ENCODE measurements around the gene IL24.

DNA sequence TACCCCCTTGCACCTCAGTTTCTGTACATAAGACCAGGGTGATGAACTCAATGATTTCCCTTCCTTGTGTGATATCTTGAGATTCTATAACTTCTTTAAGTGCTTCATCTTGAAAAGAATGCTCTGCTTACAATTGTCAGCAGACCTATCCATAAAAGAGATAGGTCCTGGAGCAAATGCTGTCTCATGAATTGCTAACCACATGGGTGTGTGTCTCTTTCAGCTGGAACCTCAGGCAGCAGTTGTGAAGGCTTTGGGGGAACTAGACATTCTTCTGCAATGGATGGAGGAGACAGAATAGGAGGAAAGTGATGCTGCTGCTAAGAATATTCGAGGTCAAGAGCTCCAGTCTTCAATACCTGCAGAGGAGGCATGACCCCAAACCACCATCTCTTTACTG is 29.0 kb upstream of the IL24 start:
- TF ChIP-seq POLR2A (IDR thresholded peaks at IDR 0.05; ENCODE audit: low read length) (no peak), GATA1 (IDR thresholded peaks at IDR 0.05; ENCODE audit: low read depth, low read length) (no peak)

All from erythroblast (primary cell).